ENCODE measurements around the gene ADAMTS10. TPM values are rescaled to one million over a fixed set of nuclear protein-coding genes. Genes with fewer than 3 reads are reported as not detected.

ADAMTS10 gene
- total and polyA plus RNA-seq, 2 of the 8 experiments (the other 6 are each of a cell fraction or from before 2014, with no cell fraction given), result 6.9 to 17.4 TPM

DNA sequence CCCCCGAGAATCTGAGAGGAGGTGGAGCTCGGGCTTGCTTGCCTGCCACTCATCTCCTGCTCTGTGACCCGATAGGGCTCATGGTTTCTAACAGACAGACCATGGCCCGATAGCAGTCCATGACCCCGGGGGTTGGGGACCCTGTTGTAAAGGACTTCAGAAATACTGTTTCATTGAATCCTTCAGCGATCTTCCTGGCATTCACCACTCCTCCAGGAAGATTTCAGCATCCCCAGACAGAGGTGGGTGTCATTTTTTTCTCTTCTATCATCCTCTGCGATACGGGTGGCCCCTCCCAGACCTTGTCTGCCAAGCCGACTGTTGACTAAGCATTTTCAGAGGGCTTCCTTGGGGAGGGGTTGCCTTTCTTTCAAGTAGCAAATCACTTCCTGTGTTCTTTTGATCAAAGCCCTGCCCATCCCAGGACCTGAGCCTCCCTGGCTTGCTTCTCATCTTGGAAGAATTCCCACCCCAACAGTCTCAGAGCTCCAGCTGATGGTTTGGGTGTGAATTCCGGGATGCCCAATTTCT, 35.0 kb downstream of the ADAMTS10 start:
- Histone ChIP-seq H4K91ac (replicated peaks; ENCODE audit: insufficient read length, low read length) (no peak overlapping the region), H2BK5ac (ENCODE audit: low read depth, low read length) (peak overlapping the region; percentile 55; the same call in 1 of the 2 replicates), H3K14ac (ENCODE audit: insufficient read length) (no peak overlapping the region), H2AFZ (ENCODE audit: low read length) (no peak overlapping the region; the same call in 1 of the 2 replicates), H2BK20ac (ENCODE audit: low read length) (no peak overlapping the region), H3K4me2 (ENCODE audit: insufficient read depth in 1 of 2, low read depth in 2 of 2, low read length in 2 of 2) (peak overlapping the region; percentile 16 to 34; a peak in 2 of 4 replicates), H2AK5ac (ENCODE audit: low read depth, low read length) (0 out of 2 replicates have a peak overlapping the region, but pooled peaks have one; percentile 2), H3K9me3 (ENCODE audit: insufficient read depth in 2 of 2, low read depth in 1 of 2, low read length in 1 of 2) (no peaks in the 10 kb centered on the region), H3K18ac (ENCODE audit: extremely low read depth, low read length) (peak overlapping the region; percentile 2; the same call in 1 of the 2 replicates), H3K4me1 (replicated peaks in 1 of 4; ENCODE audit: control insufficient read depth in 3 of 4, insufficient read depth in 4 of 4, low read length in 3 of 4) (peaks cover 0 to 12% (median 2%) of the 10 kb centered on the region in 4 experiments; a peak in 3 of 7 replicates), H2BK15ac (ENCODE audit: low read length) (no peak overlapping the region), H3K4ac (replicated peaks; ENCODE audit: insufficient read length, low read depth, low read length) (no peak overlapping the region), H2BK12ac (ENCODE audit: low read depth, low read length) (peak overlapping the region; percentile 85; the same call in 1 of the 2 replicates), H4K20me1 (replicated peaks in 1 of 2; ENCODE audit: control insufficient read depth in 1 of 2, insufficient read depth in 2 of 2, low read length in 2 of 2) (no peaks in the 10 kb centered on the region), H3K36me3 (ENCODE audit: control insufficient read depth in 2 of 4, insufficient read depth in 4 of 4, low read length in 3 of 4) (no peaks in the 10 kb centered on the region), H3K56ac (replicated peaks; ENCODE audit: insufficient read length, low read depth, low read length) (no peak overlapping the region), H3K9ac (replicated peaks in 1 of 4; ENCODE audit: extremely low read depth in 1 of 4, low read depth in 3 of 4, low read length in 3 of 4) (no peak overlapping the region), H4K8ac (ENCODE audit: extremely low read depth, insufficient read depth, low read length) (no peak overlapping the region), H2BK120ac (replicated peaks; ENCODE audit: low read depth, low read length) (no peak overlapping the region), H3K27me3 (replicated peaks in 1 of 4; ENCODE audit: control insufficient read depth in 3 of 4, extremely low read depth in 1 of 4, insufficient read depth in 3 of 4, low read length in 3 of 4) (no peaks in the 10 kb centered on the region), H3K27ac (ENCODE audit: low read depth, low read length) (no peak overlapping the region), H3K79me2 (ENCODE audit: control insufficient read depth in 1 of 2, insufficient read depth in 2 of 2, low read length in 2 of 2) (no peaks in the 10 kb centered on the region), H3K23ac (ENCODE audit: insufficient read length) (no peak overlapping the region), H4K5ac (ENCODE audit: insufficient read length, low read depth, low read length) (no peak overlapping the region), H3K4me3 (ENCODE audit: extremely low read depth in 1 of 4, insufficient read depth in 2 of 4, low read depth in 3 of 4, low read length in 4 of 4) (no peak overlapping the region), H3K79me1 (ENCODE audit: low read depth, low read length) (no peaks in the 10 kb centered on the region; the same call in 1 of the 2 replicates), H3K23me2 (ENCODE audit: low read depth, low read length) (peaks cover 5% of the 10 kb centered on the region; the same call in 1 of the 2 replicates)
- POLR2A ChIA-PET (ENCODE audit: partially characterized antibody), result interaction anchor here (0.8 to 2.7 kb wide), 5 partner anchors 10 to 1259 kb away, joined by 3 to 13 read pairs (median 3); partner anchors contain the start of genes HNRNPM and PIN1
- DNase-seq (ENCODE audit: low read depth in 1 of 2, low spot score in 2 of 2) (no peak), FAIRE-seq (peak; percentile 42)
- 71% methylated on average over 10 of the region's 10 CpGs; no CpG with 5 or more reads in 1 of the 2 experiments for WGBS, 2 experiments (ENCODE audit: extremely low coverage in 1 of 2, insufficient coverage in 1 of 2, insufficient read length in 1 of 2, insufficient replicate concordance in 2 of 2, low coverage in 1 of 2, low lambda C conversion rate in 2 of 2, missing lambda C conversion rate in 1 of 2)
- CTCF ChIA-PET (ENCODE audit: partially characterized antibody), result interaction anchor here (0.6 to 6.8 kb wide), 5 partner anchors 12 to 310 kb away, joined by 3 to 68 read pairs (median 3); no protein-coding TSS in a partner anchor
- TF ChIP-seq BACH1 (IDR thresholded peaks at IDR 0.05; ENCODE audit: low read length) (peak; percentile 80), FOSL1 (IDR thresholded peaks at IDR 0.05; ENCODE audit: insufficient read depth, low read depth, low read length) (no peak), MAFK (IDR thresholded peaks at IDR 0.05; ENCODE audit: low read depth, low read length) (peak; percentile 67; the same call in 1 of the 2 replicates)
